GM18951 (cell line): ENCODE results near the gene ARHGAP8.
"Not testable (repeated sequence)": the region's sequence is repeated elsewhere in the genome, so short reads cannot be mapped to it uniquely, and the experiment has no call there.

ENCODE experiments used
- POLR2A ChIP-seq: IDR thresholded peaks from 4 replicates; pipeline ENCODE4 v1.6.1; 2011; ENCODE audit warnings: mild to moderate bottlenecking; ENCODE audit not compliant: insufficient read length, insufficient read depth; ENCODE audit errors: extremely low read depth
- in situ Hi-C: fragments of 300-500 bp; cut with MboI; formaldehyde crosslinking; loops from one replicate; pipeline ENCODE4 v1.12.0; 2022; ENCODE audit warnings: low sequenced_read_pairs, mixed read lengths, inconsistent platforms; ENCODE audit not compliant: unreplicated experiment

ARHGAP8 gene

DNA sequence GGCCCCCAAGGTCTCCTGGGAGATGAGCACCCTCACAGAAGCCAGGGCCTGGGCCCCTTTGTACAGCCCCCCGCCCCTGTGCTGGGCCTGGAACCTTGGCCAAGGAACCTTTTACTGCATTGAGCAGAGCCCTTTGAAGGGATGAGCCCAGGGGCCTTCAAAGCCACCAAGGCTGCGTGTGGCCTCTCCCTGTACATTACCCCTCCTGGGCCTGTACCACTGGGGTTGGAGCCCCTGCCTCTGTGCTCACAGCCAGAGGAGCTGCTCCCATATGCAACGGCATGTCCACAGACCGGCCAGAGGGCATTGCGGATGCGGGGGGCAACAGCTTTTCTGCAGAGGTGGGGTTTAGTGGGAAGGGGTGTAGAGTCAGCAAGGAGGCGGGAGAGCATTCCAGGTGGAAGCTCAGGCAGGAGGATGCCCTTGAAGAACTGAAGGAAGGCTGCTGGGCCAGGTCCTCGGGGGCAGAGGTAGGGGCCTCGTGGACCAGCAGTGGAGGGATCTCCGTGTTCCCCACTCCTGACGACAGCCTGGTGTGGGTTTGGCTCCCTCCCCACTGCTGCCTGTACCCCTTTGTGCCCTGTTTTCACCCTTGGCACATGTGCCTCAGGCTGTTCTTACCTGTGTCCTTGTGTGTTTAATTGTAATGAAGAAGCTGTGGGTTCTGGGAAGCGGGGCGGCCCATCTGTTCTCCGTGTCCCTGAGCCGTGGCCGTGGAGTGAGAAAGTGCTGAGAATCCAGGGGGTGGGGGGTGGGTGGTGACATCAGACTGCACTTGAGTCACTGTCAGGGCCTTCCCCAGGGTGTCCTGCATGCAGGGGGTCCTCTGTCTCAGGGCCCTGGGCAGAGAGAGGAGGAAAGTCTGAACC lies 46.9 kb downstream of the ARHGAP8 start:
- no peak for TF ChIP-seq POLR2A
- in situ Hi-C loops: no loop called here

DNA sequence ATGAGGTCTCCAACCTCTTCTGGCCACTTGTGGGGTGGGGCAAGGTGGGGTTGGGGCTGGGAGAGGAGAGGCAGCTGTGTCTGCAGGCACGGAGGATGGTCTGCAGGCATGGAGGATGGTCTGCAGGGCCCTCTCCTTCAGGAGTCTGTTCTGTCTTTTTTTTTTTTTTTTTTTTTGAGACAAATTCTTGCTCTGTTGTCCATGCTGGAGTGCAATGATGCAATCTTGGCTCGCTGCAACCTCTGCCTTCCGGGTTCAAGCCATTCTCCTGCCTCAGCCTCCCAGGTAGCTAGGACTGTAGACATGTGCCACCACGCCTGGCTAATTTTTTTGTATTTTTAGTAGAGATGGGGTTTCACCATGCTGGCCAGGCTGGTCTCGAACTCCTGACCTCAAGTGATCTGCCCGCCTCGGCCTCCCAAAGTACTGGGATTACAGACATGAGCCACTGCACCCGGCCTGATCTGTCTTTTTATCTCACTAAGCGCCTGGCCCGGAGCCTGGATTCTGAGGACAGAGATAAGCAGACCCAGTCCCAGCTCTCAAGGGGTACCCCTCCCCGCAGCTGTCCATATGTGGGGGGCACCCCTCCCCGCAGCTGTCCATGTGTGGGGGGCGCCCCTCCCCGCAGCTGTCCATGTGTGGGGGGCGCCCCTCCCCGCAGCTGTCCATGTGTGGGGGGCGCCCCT lies 47.7 kb downstream of the ARHGAP8 start:
- in situ Hi-C loops: not testable (repeated sequence)

DNA sequence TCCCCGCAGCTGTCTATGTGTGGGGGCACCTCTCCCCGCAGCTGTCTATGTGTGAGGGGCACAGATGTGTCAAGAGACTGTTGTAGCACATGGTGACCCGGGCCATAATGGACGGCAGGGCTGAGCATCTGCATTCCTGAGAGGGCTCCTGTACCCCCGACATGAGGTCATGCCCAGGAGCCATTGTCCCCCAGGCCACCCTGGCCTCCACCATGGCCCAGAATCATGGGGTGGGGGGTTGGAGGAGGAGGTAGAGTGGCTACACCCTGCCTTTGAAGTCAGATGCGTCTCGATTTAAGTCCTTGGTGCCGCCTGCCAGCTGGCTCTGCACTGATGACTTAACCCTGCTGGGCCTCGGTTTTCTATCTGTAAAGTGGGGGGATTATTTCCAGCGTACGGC lies 49.1 kb downstream of the ARHGAP8 start:
- in situ Hi-C loops: no loop called here
- no peak for TF ChIP-seq POLR2A

DNA sequence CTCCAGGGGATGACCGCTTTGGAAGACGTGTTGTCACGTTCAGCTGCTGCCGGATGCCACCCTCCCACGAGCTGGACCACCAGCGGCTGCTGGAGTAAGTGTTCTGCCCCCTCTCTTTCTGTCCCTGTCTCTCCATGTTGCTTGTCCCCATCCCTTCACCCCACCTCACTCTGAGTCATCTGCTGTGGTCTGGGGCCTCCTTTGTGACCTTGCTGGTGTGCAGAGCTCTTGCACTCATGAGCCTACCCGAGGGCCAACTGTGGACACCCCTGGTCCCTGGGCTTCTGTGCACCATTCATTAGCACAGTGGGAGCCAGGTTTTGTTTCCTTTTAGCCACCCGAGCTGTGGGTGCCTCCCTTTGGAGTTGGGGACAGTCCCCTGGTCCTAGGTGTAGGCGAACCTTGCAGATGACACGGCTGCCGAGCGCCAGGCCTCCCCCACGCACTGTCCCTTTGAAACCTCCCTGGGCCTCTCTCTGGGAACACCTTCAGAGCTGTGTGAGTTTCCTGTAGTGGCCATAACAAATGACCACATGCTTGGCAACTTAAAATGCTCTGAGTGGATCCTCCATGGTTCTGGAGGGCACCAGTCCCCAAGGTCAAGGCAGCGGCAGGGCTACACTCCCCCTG lies 49.8 kb downstream of the ARHGAP8 start:
- no peak for TF ChIP-seq POLR2A
- in situ Hi-C loops: no loop called here

DNA sequence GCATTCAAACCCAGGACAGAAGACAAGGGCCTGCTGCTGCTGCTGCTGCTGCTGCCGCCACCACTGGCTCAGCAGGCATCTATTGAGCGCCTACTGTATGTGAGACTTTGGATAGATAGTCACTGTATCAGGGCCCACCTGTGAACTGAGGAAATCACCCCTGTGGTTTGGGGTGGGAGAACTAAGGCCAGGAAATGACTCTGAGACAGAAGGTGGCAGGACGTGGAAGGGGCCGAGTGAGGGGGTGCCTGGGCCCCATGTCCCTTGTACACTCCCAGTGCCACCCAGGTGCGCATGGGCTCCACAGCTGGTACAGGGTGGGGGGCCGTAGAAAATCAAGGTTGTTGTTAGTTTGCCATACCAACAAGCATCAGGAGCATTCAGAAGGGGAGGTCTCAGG lies 50.6 kb downstream of the ARHGAP8 start:
- TF ChIP-seq POLR2A: no peak
- in situ Hi-C loops: no loop called here

DNA sequence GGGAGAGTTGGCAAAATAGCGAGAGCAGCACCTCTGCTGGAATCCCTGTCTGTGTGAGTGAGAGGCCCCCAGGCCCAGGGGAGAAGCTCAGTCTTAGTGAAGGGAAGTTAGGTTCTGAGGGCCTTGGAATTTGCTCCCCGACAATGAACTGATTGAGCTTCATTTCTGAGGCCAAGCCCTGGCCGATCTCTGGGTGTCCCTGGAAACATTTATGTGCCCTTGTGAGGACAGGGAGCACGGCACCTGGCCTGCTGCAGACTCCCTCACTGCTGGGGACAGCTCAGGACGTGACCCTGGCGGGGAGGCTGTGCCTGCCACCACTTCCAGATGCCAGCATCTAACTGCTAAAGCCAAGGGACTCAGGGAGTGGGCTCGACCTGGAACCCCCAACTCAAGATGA lies 52.0 kb downstream of the ARHGAP8 start:
- TF ChIP-seq POLR2A: no peak
- in situ Hi-C loops: no loop called here

DNA sequence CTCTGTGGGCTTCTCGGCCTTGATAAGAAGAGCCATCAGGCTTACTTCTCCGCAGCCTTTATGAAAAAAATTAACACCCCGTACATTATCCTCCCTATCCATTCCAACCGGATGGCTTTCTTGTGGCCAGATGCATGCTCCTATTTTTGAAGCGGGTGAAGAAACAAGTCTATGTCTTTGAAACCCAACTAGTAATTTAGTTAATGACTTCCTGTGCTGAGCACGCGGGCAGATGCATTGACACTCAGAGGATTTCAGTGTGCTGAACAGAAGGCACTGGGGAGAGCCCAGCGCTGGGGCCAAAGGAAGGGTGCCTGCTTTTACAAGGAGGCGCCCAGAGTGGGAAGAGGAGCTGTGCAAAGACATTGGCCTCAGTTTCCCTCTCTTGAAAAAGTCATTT lies 53.3 kb downstream of the ARHGAP8 start:
- in situ Hi-C loops: no loop called here
- no peak for TF ChIP-seq POLR2A

DNA sequence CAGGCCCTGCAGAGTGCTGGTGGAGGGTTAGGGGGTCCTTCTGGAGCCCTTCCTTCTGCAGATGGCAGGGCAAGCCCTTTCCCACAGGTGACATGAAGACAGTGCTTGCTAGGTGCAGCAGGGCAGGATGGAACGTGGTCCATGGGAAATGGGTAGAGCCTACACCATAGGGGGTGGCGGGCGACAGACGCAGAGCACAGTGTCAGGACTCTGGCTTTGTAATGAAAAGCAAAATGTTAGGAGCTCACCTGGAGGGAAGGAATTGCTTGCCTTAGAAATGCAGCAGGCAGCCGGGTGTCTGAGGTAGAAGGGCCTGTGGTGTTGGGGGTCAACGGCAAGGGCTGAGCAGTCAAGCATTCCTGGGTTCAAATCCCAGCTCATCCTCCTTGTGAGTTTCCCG lies 54.9 kb downstream of the ARHGAP8 start:
- in situ Hi-C loops: no loop called here
- TF ChIP-seq POLR2A: no peak

DNA sequence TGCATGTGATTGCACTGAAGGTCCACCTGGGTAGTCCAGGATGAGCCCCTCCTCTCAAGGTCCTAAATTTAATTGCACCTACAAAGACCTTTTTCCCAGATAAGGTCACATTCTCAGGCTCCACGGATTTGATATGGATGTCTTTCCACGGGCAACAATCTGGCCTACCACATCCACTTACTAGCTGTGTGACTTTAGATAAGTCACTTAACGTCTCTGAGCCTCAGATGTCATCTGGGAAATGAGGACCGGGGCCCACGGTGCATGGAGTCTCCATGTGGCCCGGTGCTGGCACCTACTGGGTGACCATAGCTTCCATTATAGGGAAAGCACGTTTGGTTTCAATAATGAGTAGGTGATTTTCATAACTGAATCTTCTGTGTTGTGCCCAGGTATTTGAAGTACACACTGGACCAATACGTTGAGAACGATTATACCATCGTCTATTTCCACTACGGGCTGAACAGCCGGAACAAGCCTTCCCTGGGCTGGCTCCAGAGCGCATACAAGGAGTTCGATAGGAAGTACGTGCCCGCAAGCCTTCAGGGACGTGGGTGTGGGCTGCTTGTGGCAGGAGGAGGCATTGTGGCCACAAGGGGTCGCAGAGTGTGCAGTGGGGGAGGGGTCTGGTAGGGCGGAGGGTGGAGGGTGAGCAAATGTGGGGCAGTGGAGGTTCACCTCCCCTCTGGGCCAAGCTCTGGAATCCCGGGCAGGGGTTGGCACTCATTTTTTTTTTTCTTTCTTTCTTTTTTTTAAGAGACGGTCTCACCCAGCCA lies 55.7 kb downstream of the ARHGAP8 start:
- in situ Hi-C loops: no loop called here
- no peak for TF ChIP-seq POLR2A

DNA sequence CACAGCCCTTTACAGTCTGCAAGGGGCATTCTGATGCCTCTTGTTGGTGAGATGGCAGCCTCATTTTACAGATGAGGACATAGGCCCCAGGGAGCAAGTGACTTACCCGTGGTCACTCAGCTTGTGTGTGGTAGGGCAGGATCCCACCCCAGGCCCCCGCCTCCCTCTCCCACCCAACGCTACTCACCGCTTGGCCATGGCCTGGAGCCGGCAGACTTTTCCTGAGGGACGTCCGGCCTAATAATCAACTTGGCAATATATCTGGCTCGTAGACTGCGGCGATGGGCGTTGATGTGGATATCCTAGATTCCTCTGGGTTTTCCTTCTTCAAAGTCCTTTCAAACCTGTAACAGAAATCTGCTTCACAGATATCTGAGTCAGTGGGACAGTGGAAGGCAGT lies 57.1 kb downstream of the ARHGAP8 start:
- TF ChIP-seq POLR2A: no peak
- in situ Hi-C loops: no loop called here

DNA sequence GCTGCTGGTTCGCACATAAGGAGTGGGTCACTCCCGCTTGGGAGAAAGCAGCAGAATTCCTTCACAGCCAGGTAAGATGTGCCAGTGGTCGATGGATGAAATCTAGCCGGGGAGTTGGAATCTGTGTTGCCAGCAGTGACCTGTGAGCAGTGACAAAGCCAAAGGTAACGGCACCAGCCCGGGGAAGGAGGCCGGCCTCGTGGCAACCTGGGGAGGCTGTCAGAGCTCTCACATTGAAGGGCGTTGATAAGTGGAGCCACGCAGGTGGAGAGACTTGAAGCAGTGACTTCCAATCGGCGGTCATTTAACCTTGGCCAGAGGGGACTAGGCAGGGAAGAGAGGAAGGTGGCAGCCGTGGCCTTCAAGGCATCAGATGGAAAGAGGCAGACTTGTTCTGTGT lies 58.8 kb downstream of the ARHGAP8 start:
- no peak for TF ChIP-seq POLR2A
- in situ Hi-C loops: no loop called here

DNA sequence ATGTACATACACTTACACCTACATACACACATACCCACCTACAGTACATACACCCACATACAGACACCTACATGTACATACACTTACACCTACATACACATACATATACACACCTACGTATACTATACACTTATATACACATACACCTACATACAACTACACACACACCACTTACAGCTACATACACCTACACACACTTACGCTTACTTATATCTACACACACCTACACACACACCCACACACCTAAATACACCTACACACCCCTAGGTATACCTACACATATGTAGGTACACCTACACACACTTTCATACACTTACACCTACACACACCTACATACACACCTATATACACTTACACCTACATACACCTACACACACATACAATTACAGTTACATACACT lies 61.0 kb downstream of the ARHGAP8 start:
- no peak for TF ChIP-seq POLR2A
- in situ Hi-C loops: no loop called here
